Lower leg skin (tissue), 3 donors: ENCODE measurements around the gene KRTAP2-3.

ENCODE experiments used
- POLR2A ChIP-seq, 2 donors: fragments of 450-650 bp; IDR thresholded peaks; one replicate each; pipeline ENCODE4 v1.6.1; 2016 to 2017; ENCODE audit warnings: antibody characterized with exemption in 2 of 2, mild to moderate bottlenecking in 1 of 2, moderate library complexity in 1 of 2
- TF ChIP-seq, protein P1 (sequence below), 3 donors: fragments of 450-650 bp; IDR thresholded peaks; one replicate each; pipeline ENCODE4 v1.5.1; 2016; ENCODE audit warnings: antibody characterized with exemption in 3 of 3, mild to moderate bottlenecking in 3 of 3, moderate library complexity in 2 of 3

DNA sequence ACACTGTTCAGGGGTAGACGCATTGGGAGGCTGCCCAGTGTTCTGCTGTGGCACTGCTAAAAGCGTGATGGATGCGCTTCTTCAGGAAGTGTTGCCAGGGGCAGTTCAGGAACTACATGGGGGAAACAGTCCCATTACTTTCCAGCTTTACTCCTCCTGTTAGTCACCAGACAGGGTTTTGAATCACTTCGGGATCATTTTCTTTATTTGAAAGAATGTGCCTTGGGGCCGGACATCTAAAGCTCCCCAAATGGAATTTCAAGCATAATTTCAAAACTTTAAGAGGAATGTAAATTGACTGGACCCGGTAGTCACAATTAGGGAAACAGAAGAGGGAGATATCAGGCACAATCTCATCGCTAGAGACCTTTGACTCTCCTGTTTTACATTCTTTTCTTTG is 11.5 kb downstream of the KRTAP2-3 start:
- TF ChIP-seq, protein P1, sequence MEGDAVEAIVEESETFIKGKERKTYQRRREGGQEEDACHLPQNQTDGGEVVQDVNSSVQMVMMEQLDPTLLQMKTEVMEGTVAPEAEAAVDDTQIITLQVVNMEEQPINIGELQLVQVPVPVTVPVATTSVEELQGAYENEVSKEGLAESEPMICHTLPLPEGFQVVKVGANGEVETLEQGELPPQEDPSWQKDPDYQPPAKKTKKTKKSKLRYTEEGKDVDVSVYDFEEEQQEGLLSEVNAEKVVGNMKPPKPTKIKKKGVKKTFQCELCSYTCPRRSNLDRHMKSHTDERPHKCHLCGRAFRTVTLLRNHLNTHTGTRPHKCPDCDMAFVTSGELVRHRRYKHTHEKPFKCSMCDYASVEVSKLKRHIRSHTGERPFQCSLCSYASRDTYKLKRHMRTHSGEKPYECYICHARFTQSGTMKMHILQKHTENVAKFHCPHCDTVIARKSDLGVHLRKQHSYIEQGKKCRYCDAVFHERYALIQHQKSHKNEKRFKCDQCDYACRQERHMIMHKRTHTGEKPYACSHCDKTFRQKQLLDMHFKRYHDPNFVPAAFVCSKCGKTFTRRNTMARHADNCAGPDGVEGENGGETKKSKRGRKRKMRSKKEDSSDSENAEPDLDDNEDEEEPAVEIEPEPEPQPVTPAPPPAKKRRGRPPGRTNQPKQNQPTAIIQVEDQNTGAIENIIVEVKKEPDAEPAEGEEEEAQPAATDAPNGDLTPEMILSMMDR (IDR thresholded peaks at IDR 0.05), result no peak
- no peak for TF ChIP-seq POLR2A (IDR thresholded peaks at IDR 0.05)
